ENCODE data around the gene ARID1A. TPM values are rescaled to one million over a fixed set of nuclear protein-coding genes. Genes with fewer than 3 reads are reported as not detected.

ARID1A gene
- total and polyA plus RNA-seq, 9 of the 15 experiments (the other 6 are each of a cell fraction or from before 2014, with no cell fraction given), result 8.3 to 88.3 (median 22.5) TPM

DNA sequence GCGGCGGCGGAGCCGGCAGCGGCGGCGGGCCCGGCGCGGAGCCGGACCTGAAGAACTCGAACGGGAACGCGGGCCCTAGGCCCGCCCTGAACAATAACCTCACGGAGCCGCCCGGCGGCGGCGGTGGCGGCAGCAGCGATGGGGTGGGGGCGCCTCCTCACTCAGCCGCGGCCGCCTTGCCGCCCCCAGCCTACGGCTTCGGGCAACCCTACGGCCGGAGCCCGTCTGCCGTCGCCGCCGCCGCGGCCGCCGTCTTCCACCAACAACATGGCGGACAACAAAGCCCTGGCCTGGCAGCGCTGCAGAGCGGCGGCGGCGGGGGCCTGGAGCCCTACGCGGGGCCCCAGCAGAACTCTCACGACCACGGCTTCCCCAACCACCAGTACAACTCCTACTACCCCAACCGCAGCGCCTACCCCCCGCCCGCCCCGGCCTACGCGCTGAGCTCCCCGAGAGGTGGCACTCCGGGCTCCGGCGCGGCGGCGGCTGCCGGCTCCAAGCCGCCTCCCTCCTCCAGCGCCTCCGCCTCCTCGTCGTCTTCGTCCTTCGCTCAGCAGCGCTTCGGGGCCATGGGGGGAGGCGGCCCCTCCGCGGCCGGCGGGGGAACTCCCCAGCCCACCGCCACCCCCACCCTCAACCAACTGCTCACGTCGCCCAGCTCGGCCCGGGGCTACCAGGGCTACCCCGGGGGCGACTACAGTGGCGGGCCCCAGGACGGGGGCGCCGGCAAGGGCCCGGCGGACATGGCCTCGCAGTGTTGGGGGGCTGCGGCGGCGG, 1.0 kb downstream of the ARID1A start (continued):
- TF ChIP-seq, protein P1, sequence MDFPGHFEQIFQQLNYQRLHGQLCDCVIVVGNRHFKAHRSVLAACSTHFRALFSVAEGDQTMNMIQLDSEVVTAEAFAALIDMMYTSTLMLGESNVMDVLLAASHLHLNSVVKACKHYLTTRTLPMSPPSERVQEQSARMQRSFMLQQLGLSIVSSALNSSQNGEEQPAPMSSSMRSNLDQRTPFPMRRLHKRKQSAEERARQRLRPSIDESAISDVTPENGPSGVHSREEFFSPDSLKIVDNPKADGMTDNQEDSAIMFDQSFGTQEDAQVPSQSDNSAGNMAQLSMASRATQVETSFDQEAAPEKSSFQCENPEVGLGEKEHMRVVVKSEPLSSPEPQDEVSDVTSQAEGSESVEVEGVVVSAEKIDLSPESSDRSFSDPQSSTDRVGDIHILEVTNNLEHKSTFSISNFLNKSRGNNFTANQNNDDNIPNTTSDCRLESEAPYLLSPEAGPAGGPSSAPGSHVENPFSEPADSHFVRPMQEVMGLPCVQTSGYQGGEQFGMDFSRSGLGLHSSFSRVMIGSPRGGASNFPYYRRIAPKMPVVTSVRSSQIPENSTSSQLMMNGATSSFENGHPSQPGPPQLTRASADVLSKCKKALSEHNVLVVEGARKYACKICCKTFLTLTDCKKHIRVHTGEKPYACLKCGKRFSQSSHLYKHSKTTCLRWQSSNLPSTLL (IDR thresholded peaks at IDR 0.05), result no peak
- TF ChIP-seq HEY1 (CRISPR knock-in tag; IDR thresholded peaks at IDR 0.05; ENCODE audit: borderline replicate concordance) (no peak), C11orf30 (IDR thresholded peaks at IDR 0.05; ENCODE audit: low read depth) (no peak), PTBP1 (IDR thresholded peaks at IDR 0.05; ENCODE audit: low read depth, low read length) (no peak), ZNF551 (CRISPR knock-in tag; IDR thresholded peaks at IDR 0.05) (no peak), RAD21 (CRISPR knock-in tag; conservative IDR thresholded peaks at IDR 0.05 in 1 of 2, IDR thresholded peaks at IDR 0.05 in 1 of 2) (no peak; a peak in 1 of 4 replicates), ATF1 (CRISPR knock-in tag; IDR thresholded peaks at IDR 0.05) (no peak), ATF1 (tag; IDR thresholded peaks at IDR 0.05) (no peak), BDP1 (IDR thresholded peaks at IDR 0.05; ENCODE audit: insufficient read depth, insufficient read length) (no peak), CBX2 (IDR thresholded peaks at IDR 0.05; ENCODE audit: insufficient read depth, low read length, poor library complexity, severe bottlenecking) (no peak), MXI1 (IDR thresholded peaks at IDR 0.05; ENCODE audit: low read depth, low read length) (no peak)
- TF ChIP-seq, protein P2, sequence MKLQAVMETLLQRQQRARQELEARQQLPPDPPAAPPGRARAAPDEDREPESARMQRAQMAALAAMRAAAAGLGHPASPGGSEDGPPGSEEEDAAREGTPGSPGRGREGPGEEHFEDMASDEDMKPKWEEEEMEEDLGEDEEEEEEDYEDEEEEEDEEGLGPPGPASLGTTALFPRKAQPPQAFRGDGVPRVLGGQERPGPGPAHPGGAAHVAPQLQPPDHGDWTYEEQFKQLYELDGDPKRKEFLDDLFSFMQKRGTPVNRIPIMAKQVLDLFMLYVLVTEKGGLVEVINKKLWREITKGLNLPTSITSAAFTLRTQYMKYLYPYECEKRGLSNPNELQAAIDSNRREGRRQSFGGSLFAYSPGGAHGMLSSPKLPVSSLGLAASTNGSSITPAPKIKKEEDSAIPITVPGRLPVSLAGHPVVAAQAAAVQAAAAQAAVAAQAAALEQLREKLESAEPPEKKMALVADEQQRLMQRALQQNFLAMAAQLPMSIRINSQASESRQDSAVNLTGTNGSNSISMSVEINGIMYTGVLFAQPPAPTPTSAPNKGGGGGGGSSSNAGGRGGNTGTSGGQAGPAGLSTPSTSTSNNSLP (IDR thresholded peaks at IDR 0.05; ENCODE audit: borderline replicate concordance, low read depth, low read length), result no peak
- TF ChIP-seq, protein P3, sequence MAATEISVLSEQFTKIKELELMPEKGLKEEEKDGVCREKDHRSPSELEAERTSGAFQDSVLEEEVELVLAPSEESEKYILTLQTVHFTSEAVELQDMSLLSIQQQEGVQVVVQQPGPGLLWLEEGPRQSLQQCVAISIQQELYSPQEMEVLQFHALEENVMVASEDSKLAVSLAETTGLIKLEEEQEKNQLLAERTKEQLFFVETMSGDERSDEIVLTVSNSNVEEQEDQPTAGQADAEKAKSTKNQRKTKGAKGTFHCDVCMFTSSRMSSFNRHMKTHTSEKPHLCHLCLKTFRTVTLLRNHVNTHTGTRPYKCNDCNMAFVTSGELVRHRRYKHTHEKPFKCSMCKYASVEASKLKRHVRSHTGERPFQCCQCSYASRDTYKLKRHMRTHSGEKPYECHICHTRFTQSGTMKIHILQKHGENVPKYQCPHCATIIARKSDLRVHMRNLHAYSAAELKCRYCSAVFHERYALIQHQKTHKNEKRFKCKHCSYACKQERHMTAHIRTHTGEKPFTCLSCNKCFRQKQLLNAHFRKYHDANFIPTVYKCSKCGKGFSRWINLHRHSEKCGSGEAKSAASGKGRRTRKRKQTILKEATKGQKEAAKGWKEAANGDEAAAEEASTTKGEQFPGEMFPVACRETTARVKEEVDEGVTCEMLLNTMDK (IDR thresholded peaks at IDR 0.05; ENCODE audit: borderline replicate concordance, insufficient read depth, low read depth, low read length, poor library complexity, severe bottlenecking), result peak; percentile 20
- TF ChIP-seq, protein P4, sequence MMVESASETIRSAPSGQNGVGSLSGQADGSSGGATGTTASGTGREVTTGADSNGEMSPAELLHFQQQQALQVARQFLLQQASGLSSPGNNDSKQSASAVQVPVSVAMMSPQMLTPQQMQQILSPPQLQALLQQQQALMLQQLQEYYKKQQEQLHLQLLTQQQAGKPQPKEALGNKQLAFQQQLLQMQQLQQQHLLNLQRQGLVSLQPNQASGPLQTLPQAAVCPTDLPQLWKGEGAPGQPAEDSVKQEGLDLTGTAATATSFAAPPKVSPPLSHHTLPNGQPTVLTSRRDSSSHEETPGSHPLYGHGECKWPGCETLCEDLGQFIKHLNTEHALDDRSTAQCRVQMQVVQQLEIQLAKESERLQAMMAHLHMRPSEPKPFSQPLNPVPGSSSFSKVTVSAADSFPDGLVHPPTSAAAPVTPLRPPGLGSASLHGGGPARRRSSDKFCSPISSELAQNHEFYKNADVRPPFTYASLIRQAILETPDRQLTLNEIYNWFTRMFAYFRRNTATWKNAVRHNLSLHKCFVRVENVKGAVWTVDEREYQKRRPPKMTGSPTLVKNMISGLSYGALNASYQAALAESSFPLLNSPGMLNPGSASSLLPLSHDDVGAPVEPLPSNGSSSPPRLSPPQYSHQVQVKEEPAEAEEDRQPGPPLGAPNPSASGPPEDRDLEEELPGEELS (CRISPR knock-in tag; IDR thresholded peaks at IDR 0.05; ENCODE audit: borderline replicate concordance), result peak; percentile 89; the same call in 1 of the 2 replicates

All from K562 (cell line).